ENCODE results near the gene CNNM1. TPM values are rescaled to one million over a fixed set of nuclear protein-coding genes. Genes with fewer than 3 reads are reported as not detected.

Gene CNNM1
- polyA plus RNA-seq, 1 experiment, result 0.14 TPM

DNA sequence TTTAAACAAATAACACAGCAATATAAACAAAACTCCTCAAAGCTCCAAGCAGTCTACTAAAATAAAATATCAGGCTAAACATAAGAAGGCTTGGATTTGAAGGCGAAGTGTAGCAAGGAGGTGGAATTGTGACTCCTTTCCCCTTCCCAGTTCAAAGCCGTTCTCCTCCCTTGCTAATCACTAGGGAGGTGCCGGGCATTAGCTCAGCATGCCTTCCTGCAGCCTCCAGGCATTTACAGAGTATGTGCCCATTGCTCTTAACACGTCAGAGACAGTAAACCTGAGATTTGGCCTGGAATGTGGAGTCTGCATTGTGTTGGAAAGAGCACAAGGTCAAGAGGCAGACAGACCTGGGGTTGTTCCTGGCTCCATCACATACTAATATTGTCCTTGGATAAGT, 15.6 kb downstream of the CNNM1 start:
- ChIA-PET POLR2A (no interaction called here), CTCF (interaction anchor here (1.2 kb wide), 1 partner anchor 878 kb away, joined by 4 read pairs; no protein-coding TSS in a partner anchor)
- no peak overlapping the region for H3K4me3 ChIP-seq (ENCODE audit: low read depth, low read length)
- no peak for DNase-seq (ENCODE audit: low read depth, low spot score)
- no peaks in the 10 kb centered on the region for H3K27me3 ChIP-seq (ENCODE audit: control insufficient read depth, insufficient read depth, low read length)
- TF ChIP-seq, protein P1, sequence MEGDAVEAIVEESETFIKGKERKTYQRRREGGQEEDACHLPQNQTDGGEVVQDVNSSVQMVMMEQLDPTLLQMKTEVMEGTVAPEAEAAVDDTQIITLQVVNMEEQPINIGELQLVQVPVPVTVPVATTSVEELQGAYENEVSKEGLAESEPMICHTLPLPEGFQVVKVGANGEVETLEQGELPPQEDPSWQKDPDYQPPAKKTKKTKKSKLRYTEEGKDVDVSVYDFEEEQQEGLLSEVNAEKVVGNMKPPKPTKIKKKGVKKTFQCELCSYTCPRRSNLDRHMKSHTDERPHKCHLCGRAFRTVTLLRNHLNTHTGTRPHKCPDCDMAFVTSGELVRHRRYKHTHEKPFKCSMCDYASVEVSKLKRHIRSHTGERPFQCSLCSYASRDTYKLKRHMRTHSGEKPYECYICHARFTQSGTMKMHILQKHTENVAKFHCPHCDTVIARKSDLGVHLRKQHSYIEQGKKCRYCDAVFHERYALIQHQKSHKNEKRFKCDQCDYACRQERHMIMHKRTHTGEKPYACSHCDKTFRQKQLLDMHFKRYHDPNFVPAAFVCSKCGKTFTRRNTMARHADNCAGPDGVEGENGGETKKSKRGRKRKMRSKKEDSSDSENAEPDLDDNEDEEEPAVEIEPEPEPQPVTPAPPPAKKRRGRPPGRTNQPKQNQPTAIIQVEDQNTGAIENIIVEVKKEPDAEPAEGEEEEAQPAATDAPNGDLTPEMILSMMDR (IDR thresholded peaks at IDR 0.05; ENCODE audit: low read depth, low read length), result no peak
- H3K27ac ChIP-seq (ENCODE audit: low read depth, low read length), result no peak overlapping the region
- H3K9me3 ChIP-seq (ENCODE audit: control insufficient read depth, insufficient read depth, low read length), result no peaks in the 10 kb centered on the region

DNA sequence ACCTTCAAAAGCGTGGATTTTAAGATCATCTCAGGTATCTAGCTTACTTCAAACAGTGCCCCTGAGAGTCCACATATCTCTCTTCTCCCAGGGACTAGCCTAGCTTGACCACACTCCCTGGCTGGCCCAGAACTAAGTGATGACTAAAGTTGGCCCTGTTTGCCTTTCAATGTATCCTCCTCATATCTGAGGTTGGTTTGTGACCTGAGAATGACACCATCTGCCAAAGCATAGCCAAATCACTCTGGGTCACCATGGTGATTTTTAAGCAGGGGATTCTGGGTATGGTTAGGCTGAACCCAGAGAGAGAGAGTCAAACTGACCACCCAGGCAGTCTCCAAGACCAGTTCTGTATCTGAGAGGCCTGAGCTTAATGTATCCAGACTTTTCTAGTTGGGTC, 16.2 kb downstream of the CNNM1 start:
- no peak for DNase-seq (ENCODE audit: low read depth, low spot score)
- CTCF ChIA-PET, result interaction anchor here (1.2 kb wide), 1 partner anchor 878 kb away, joined by 4 read pairs; no protein-coding TSS in a partner anchor
- TF ChIP-seq, protein P1 (IDR thresholded peaks at IDR 0.05; ENCODE audit: low read depth, low read length), result no peak

DNA sequence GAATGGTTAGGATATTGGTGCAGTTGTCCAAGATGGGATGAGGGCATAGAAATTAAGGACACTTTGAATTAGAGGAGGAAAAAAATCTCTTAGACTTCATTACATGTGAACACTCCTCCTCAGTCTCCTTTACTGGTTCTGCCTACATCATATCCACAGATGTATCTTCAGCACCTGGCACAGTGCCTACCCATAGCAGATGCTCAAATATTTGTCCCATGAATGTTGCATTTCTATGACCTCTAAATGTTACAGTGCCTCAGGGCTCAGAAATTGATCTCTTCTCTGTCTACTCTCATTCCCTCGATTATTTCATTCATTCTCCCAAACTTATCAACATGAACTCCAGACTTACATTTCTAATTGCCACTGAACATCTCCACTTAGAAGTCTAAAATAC, 17.1 kb downstream of the CNNM1 start:
- CTCF ChIA-PET, result no interaction called here
- peak; percentile 21 for DNase-seq (ENCODE audit: low read depth, low spot score)
- Histone ChIP-seq H3K27ac (ENCODE audit: low read depth, low read length) (no peak overlapping the region), H3K9me3 (ENCODE audit: control insufficient read depth, insufficient read depth, low read length) (no peaks in the 10 kb centered on the region), H3K4me3 (ENCODE audit: low read depth, low read length) (no peak overlapping the region), H3K27me3 (ENCODE audit: control insufficient read depth, insufficient read depth, low read length) (no peaks in the 10 kb centered on the region)
- TF ChIP-seq, protein P1 (IDR thresholded peaks at IDR 0.05; ENCODE audit: low read depth, low read length), result no peak
- POLR2A ChIA-PET, result no interaction called here

More for the DNA sequence above, 16.2 kb downstream of the CNNM1 start:
- Histone ChIP-seq H3K27me3 (ENCODE audit: control insufficient read depth, insufficient read depth, low read length) (no peaks in the 10 kb centered on the region), H3K27ac (ENCODE audit: low read depth, low read length) (no peak overlapping the region), H3K9me3 (ENCODE audit: control insufficient read depth, insufficient read depth, low read length) (no peaks in the 10 kb centered on the region), H3K4me3 (ENCODE audit: low read depth, low read length) (no peak overlapping the region)
- POLR2A ChIA-PET, result no interaction called here

DNA sequence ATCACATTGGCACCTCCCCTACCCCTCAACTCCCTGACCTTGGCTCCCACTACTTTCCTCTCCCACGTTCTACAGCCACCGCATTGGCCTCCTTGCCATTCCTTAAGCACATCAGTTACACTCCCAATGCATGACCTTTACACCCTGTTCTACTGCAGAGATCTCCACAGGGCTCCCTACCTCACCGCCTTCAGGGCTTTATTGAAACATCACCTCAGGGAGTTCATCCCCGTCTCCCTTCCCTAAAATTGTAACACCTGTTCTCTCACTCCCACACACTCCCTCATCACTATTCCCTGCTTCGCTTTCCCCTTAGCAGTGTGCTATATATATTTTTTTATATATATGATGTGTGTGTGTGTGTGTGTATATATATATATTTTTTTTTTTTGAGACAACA, 18.5 kb downstream of the CNNM1 start:
- no peaks in the 10 kb centered on the region for H3K27me3 ChIP-seq (ENCODE audit: control insufficient read depth, insufficient read depth, low read length)
- DNase-seq (ENCODE audit: low read depth, low spot score), result no peak
- POLR2A ChIA-PET, result no interaction called here
- CTCF ChIA-PET, result no interaction called here
- no peaks in the 10 kb centered on the region for H3K9me3 ChIP-seq (ENCODE audit: control insufficient read depth, insufficient read depth, low read length)
- no peak overlapping the region for H3K27ac ChIP-seq (ENCODE audit: low read depth, low read length)
- no peak overlapping the region for H3K4me3 ChIP-seq (ENCODE audit: low read depth, low read length)
- TF ChIP-seq, protein P1 (IDR thresholded peaks at IDR 0.05; ENCODE audit: low read depth, low read length), result no peak

DNA sequence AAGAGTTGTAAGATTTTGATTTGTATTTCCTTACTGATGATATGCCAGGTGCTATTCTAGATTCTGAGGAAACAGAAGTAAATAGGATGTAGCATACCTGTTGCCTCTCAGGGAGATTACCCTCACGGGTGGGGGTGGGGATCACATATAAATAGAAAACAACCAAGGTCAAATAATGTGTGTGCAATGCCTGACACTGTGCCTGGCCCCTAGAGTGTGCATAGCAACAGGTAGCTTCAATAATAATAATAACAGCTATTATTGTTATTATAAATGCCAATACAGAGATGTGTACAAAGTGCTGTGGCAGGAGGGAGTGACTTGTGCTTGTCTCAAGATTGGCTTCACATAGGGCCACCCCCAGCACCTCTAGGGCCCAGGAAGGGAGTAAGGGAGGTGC, 24.0 kb downstream of the CNNM1 start:
- DNase-seq (ENCODE audit: low read depth, low spot score), result no peak
- no peak overlapping the region for H3K27ac ChIP-seq (ENCODE audit: low read depth, low read length)
- CTCF ChIA-PET, result no interaction called here
- peaks cover 5% of the 10 kb centered on the region for H3K27me3 ChIP-seq (ENCODE audit: control insufficient read depth, insufficient read depth, low read length)
- H3K4me3 ChIP-seq (ENCODE audit: low read depth, low read length), result no peak overlapping the region
- H3K9me3 ChIP-seq (ENCODE audit: control insufficient read depth, insufficient read depth, low read length), result no peaks in the 10 kb centered on the region
- TF ChIP-seq, protein P1 (IDR thresholded peaks at IDR 0.05; ENCODE audit: low read depth, low read length), result no peak
- POLR2A ChIA-PET, result interaction anchor here (0.6 kb wide), 1 partner anchor 267 kb away, joined by 3 read pairs; the partner anchor contains the start of gene SLC25A28

All from AG04450 (cell line).